OCI-M1 (cell line): Measurements from ENCODE around the gene TLR10.
A peak's percentile ranks its signal among the peaks of the same experiment; 100 is the strongest.

Experiments
- DNase-seq: peaks from one replicate; lab custom pipeline; 2025; lab: John Stamatoyannopoulos, UW

TLR10 gene

DNA sequence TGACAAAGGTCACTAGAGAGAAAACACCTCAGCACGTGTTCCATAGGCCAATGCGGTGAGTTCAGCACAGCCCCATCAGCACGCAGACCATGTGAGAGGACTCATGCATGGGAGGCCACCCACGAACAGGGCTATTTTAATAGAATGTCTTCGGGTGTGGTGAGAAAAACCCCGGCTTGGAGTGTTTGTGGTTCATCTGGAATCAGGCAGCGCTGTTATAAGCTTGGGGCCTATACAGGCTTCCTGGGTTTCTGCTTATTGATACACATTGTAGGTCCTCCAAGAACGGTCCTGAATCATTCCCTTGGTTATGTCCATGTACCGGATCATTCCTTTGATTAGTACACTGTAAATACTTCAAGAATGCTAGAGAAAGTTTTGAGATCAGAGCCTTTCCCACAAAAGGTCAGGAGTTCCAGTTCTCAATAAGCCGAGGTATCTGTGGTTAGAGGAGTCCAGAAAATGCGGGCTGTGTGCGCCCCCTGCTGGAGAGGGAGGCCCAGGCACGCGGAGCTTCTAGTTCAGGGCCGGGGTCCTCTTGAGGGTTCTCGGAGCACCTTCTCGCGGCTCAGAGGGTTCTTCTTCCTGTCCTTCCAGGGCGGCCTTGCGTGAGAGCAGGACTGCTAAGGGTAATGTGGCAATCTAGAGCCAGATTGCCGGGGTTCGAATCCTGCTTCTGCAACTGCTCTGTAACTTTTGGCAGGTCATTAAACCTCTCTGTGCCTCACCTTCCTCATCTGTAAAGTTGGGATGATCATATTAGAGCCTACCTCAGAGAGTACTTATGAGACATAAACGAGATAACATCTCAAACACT, 51.8 kb downstream of the TLR10 start:
- peak; percentile 88 for DNase-seq

GRCh38 chr4:38730493-38730829, 52.3 kb downstream of the TLR10 start:
- no peak for DNase-seq

- DNase-seq, result peak; percentile 33
Observed at GRCh38 chr4:38728631-38729141, 54.1 kb downstream of the TLR10 start.

DNA sequence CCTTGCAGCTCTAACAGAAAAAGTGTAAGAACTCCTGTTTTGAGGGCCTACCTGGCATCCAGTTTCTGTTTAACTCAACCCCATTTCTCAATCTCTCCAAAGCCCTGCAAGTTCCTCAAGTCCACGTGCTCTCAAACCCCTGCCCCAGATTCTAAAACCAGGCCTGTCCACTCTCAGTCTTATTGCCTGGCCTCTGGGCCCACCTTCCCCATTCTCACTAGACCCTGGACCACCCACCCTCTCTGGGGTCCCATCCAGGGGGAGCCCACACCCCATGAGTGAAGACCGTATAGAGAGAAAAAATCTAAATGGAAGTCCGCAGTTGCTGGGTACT, 58.3 kb downstream of the TLR10 start:
- no peak for DNase-seq

GRCh38 chr4:38723726-38724474, 58.9 kb downstream of the TLR10 start:
- DNase-seq, result peak; percentile 25

DNA sequence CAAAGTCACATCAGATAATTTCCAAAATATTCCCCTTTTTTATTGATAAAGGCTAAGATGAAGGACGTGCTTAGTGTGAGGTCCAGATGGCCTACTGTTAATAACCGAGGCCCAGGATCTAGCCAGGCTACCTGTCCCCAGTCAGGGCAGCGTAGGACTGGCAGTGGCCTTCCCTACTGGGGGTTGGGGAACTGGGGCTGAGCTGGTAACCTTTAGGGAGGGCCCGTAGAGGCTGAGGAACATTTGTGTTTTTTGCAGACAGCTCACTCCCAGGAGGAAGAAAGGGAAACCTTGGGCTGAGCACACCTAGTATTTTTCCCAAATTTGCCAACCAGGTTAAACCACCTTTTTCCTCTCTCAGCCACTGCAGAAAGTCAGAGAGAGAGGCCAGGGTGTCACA, 59.7 kb downstream of the TLR10 start:
- DNase-seq, result no peak
